Epithelial cell of proximal tubule (primary cell): ENCODE data around the gene GNA14. TPM values are rescaled to one million over a fixed set of nuclear protein-coding genes. Genes with fewer than 3 reads are reported as not detected.

Source experiments
- DNase-seq: peaks from one replicate; pipeline ENCODE4 v3.0.0-alpha.2; 2011; ENCODE audit warnings: low read depth
- H3K4me3 ChIP-seq: 2 replicates; pipeline ENCODE4 v1.5.1; 2011; ENCODE audit warnings: low read depth, mild to moderate bottlenecking, low read length
- CTCF ChIP-seq: conservative IDR thresholded peaks from 2 replicates; pipeline ENCODE4 v1.5.1; 2012; ENCODE audit warnings: low read depth, mild to moderate bottlenecking, low read length
- total RNA-seq: library from RNA; depleted of rRNA; stranded (reverse); fragments of >200 nt; gene quantifications from 2 replicates; pipeline ENCODE4 v1.2.3, GENCODE V29; 2015

The GNA14 gene
- total RNA-seq, 1 donor from 2014 or later, result 0.12 TPM

GRCh38 chr9:77541055-77541454 is 107.1 kb downstream of the GNA14 start:
- H3K4me3 ChIP-seq, result no peak overlapping the region
- DNase-seq, result no peak
- TF ChIP-seq CTCF, result no peak

- no peak overlapping the region for H3K4me3 ChIP-seq
- no peak for TF ChIP-seq CTCF
- DNase-seq, result no peak
Measured at GRCh38 chr9:77534376-77535057, 113.6 kb downstream of the GNA14 start.

- no peak for TF ChIP-seq CTCF
- no peak for DNase-seq
- no peak overlapping the region for H3K4me3 ChIP-seq
Measured at GRCh38 chr9:77533671-77534070, 114.5 kb downstream of the GNA14 start.

GRCh38 chr9:77532607-77533006 is 115.5 kb downstream of the GNA14 start:
- TF ChIP-seq CTCF, result no peak
- no peak overlapping the region for H3K4me3 ChIP-seq
- no peak for DNase-seq

- TF ChIP-seq CTCF, result no peak
- no peak overlapping the region for H3K4me3 ChIP-seq
- DNase-seq, result no peak
Measured at GRCh38 chr9:77531400-77531799, 116.7 kb downstream of the GNA14 start.

- H3K4me3 ChIP-seq, result no peak overlapping the region
- no peak for DNase-seq
- TF ChIP-seq CTCF, result no peak
Measured at GRCh38 chr9:77523891-77524290, 124.2 kb downstream of the GNA14 start.

- TF ChIP-seq CTCF, result no peak
- DNase-seq, result no peak
- H3K4me3 ChIP-seq, result no peak overlapping the region
Measured at GRCh38 chr9:77521091-77521490, 127.0 kb downstream of the GNA14 start.
